WTC11 (cell line): Measurements from ENCODE around the gene ACP5. TPM values are rescaled to one million over a fixed set of nuclear protein-coding genes. Genes with fewer than 3 reads are reported as not detected.
"Not testable (repeated sequence)": the region's sequence is repeated elsewhere in the genome, so short reads cannot be mapped to it uniquely, and the experiment has no call there.

Experiments
- ATAC-seq: fragments of 200-7000 bp; cut with Tn5 transposase; 2 replicates; pipeline ENCODE4 v1.10.0; 2021; ENCODE audit warnings: mild to moderate bottlenecking, moderate library complexity
- CTCF ChIA-PET: fragments of 300-600 bp; sonication (Branson Sonifier 250); formaldehyde crosslinking; loops from one replicate; lab custom pipeline; 2021; ENCODE audit warnings: antibody characterized with exemption; lab: Charles Lee
- POLR2A ChIA-PET: fragments of 350-600 bp; sonication (Branson Sonifier 250); formaldehyde crosslinking; loops from one replicate; lab custom pipeline; 2021; ENCODE audit warnings: antibody characterized with exemption; lab: Charles Lee
- DNase-seq: peaks from one replicate; pipeline ENCODE4 v3.0.0; 2021; ENCODE audit warnings: low spot score
- H3K27ac Mint-ChIP-seq: 2 replicates; pipeline ENCODE4 v1.8.0; 2021; ENCODE audit warnings: mixed read lengths
- H3K27me3 Mint-ChIP-seq: 2 replicates; pipeline ENCODE4 v1.8.0; 2021; ENCODE audit warnings: low read depth, mild to moderate bottlenecking, moderate library complexity, mixed read lengths
- H3K36me3 Mint-ChIP-seq: 2 replicates; pipeline ENCODE4 v1.8.0; 2021; ENCODE audit warnings: mixed read lengths
- H3K4me1 Mint-ChIP-seq: 2 replicates; pipeline ENCODE4 v1.8.0; 2022; ENCODE audit warnings: mixed read lengths
- H3K4me3 Mint-ChIP-seq: 2 replicates; pipeline ENCODE4 v1.8.0; 2021; ENCODE audit warnings: mild to moderate bottlenecking, moderate library complexity, mixed read lengths
- H3K9me3 Mint-ChIP-seq: 2 replicates; pipeline ENCODE4 v1.8.0; 2021; ENCODE audit warnings: mixed read lengths
- AFF4 ChIP-seq: sonication (generic); formaldehyde crosslinking; IDR thresholded peaks from 2 replicates; pipeline ENCODE4 v1.8.1; 2023; ENCODE audit warnings: mild to moderate bottlenecking, missing genetic modification reagents, borderline replicate concordance
- ATF1 ChIP-seq: sonication (generic); formaldehyde crosslinking; IDR thresholded peaks from 2 replicates; pipeline ENCODE4 v1.8.1; 2023; ENCODE audit warnings: mild to moderate bottlenecking, moderate library complexity, missing genetic modification reagents
- ATF2 ChIP-seq: sonication (generic); formaldehyde crosslinking; IDR thresholded peaks from 2 replicates; pipeline ENCODE4 v1.8.1; 2022; ENCODE audit warnings: low read depth, missing genetic modification reagents, borderline replicate concordance
- CDX4 ChIP-seq: fragments of 250-450 bp; sonication (Bioruptor Pico); IDR thresholded peaks from 2 replicates; pipeline ENCODE4 v1.9.0; 2021; ENCODE audit warnings: moderate library complexity, mild to moderate bottlenecking, inconsistent platforms, borderline replicate concordance
- CREM ChIP-seq: sonication (generic); formaldehyde crosslinking; IDR thresholded peaks from 2 replicates; pipeline ENCODE4 v1.8.1; 2022; ENCODE audit warnings: mild to moderate bottlenecking, missing genetic modification reagents, moderate library complexity
- CTCF ChIP-seq: fragments of 200-600 bp; IDR thresholded peaks from 2 replicates; pipeline ENCODE4 v1.8.0; 2022; ENCODE audit warnings: antibody characterized with exemption
- FOXK1 ChIP-seq: sonication (generic); formaldehyde crosslinking; IDR thresholded peaks from 2 replicates; pipeline ENCODE4 v1.8.0; 2022; ENCODE audit warnings: mild to moderate bottlenecking, moderate library complexity, missing genetic modification reagents
- GTF2I ChIP-seq: fragments of 250-450 bp; sonication (Bioruptor Pico); conservative IDR thresholded peaks from 2 replicates; pipeline ENCODE4 v1.4.0; 2021; ENCODE audit warnings: mild to moderate bottlenecking
- HMGXB4 ChIP-seq: sonication (generic); formaldehyde crosslinking; IDR thresholded peaks from 2 replicates; pipeline ENCODE4 v1.8.1; 2023; ENCODE audit warnings: mild to moderate bottlenecking, moderate library complexity, missing genetic modification reagents
- JUN ChIP-seq: sonication (generic); formaldehyde crosslinking; IDR thresholded peaks from 2 replicates; pipeline ENCODE4 v1.8.0; 2023; ENCODE audit warnings: mild to moderate bottlenecking, missing genetic modification reagents
- MAX ChIP-seq: sonication (generic); formaldehyde crosslinking; IDR thresholded peaks from 2 replicates; pipeline ENCODE4 v1.8.0; 2022; ENCODE audit warnings: mild to moderate bottlenecking, missing genetic modification reagents
- NFATC4 ChIP-seq: fragments of 250-450 bp; sonication (Bioruptor Pico); IDR thresholded peaks from 2 replicates; pipeline ENCODE4 v1.9.0; 2021; ENCODE audit warnings: mild to moderate bottlenecking
- PREB ChIP-seq: sonication (generic); formaldehyde crosslinking; IDR thresholded peaks from 2 replicates; pipeline ENCODE4 v1.8.1; 2022; ENCODE audit warnings: mild to moderate bottlenecking, missing genetic modification reagents, moderate library complexity, borderline replicate concordance
- RELA ChIP-seq: sonication (generic); formaldehyde crosslinking; IDR thresholded peaks from 2 replicates; pipeline ENCODE4 v1.8.1; 2022; ENCODE audit warnings: missing genetic modification reagents, mild to moderate bottlenecking, borderline replicate concordance
- SMAD4 ChIP-seq: sonication (generic); formaldehyde crosslinking; IDR thresholded peaks from 2 replicates; pipeline ENCODE4 v1.8.0; 2022; ENCODE audit warnings: mild to moderate bottlenecking, missing genetic modification reagents
- USF2 ChIP-seq: sonication (generic); formaldehyde crosslinking; IDR thresholded peaks from 2 replicates; pipeline ENCODE4 v1.8.1; 2023; ENCODE audit warnings: mild to moderate bottlenecking, missing genetic modification reagents, moderate library complexity
- ZNF219 ChIP-seq: sonication (generic); formaldehyde crosslinking; IDR thresholded peaks from 2 replicates; pipeline ENCODE4 v1.8.0; 2023; ENCODE audit warnings: missing genetic modification reagents, mild to moderate bottlenecking, borderline replicate concordance
- ZNF232 ChIP-seq: sonication (generic); formaldehyde crosslinking; IDR thresholded peaks from 2 replicates; pipeline ENCODE4 v1.8.0; 2022; ENCODE audit warnings: mild to moderate bottlenecking, missing genetic modification reagents
- ZNF281 ChIP-seq: sonication (generic); formaldehyde crosslinking; IDR thresholded peaks from 2 replicates; pipeline ENCODE4 v1.8.0; 2023; ENCODE audit warnings: mild to moderate bottlenecking, missing genetic modification reagents
- total RNA-seq: library from RNA; stranded (reverse); gene quantifications from 3 replicates; pipeline ENCODE4 v1.2.3, GENCODE V29; 2021

The ACP5 gene
- total RNA-seq, 1 experiment from 2014 or later: 8.6 TPM

- DNase-seq: no peak
- TF ChIP-seq CREM (CRISPR knock-in tag) (no peak), AFF4 (CRISPR knock-in tag) (no peak), RELA (CRISPR knock-in tag) (no peak), MAX (no peak), ZNF232 (CRISPR knock-in tag) (no peak), PREB (CRISPR knock-in tag) (no peak), USF2 (CRISPR knock-in tag) (no peak), ATF1 (CRISPR knock-in tag) (no peak), CTCF (no peak), SMAD4 (no peak), GTF2I (CRISPR knock-in tag) (no peak), ZNF219 (CRISPR knock-in tag) (no peak), JUN (CRISPR knock-in tag) (no peak), FOXK1 (CRISPR knock-in tag) (no peak), CDX4 (CRISPR knock-in tag) (no peak), NFATC4 (CRISPR knock-in tag) (no peak), ZNF281 (CRISPR knock-in tag) (no peak), HMGXB4 (no peak), ATF2 (CRISPR knock-in tag) (no peak)
- Mint-ChIP-seq H3K36me3 (peaks cover 70% of the 10 kb centered on the region), H3K9me3 (peaks cover 29% of the 10 kb centered on the region), H3K4me3 (no peak overlapping the region), H3K27ac (no peak overlapping the region), H3K27me3 (no peaks in the 10 kb centered on the region; the same call in 1 of the 2 replicates), H3K4me1 (peaks cover 18% of the 10 kb centered on the region)
- ATAC-seq: no peak
- CTCF ChIA-PET: no interaction called here
- POLR2A ChIA-PET: no interaction called here
Observed at GRCh38 chr19:11606484-11606883, 29.0 kb upstream of the ACP5 start.

- peaks cover 41% of the 10 kb centered on the region for H3K36me3 Mint-ChIP-seq
- DNase-seq, H3K9me3 Mint-ChIP-seq, H3K4me3 Mint-ChIP-seq, CTCF ChIA-PET, H3K27ac Mint-ChIP-seq, H3K27me3 Mint-ChIP-seq, ATAC-seq, POLR2A ChIA-PET: not testable (repeated sequence)
- peaks cover 25% of the 10 kb centered on the region for H3K4me1 Mint-ChIP-seq
Observed at GRCh38 chr19:11599704-11600103, 22.3 kb upstream of the ACP5 start.
